SKM-1 (cell line): Measurements from ENCODE around the gene LRRC4.

Source experiments
- DNase-seq: peaks from one replicate; lab custom pipeline; 2025; ENCODE audit not compliant: unreplicated experiment; lab: John Stamatoyannopoulos, UW

Gene LRRC4, protein sequence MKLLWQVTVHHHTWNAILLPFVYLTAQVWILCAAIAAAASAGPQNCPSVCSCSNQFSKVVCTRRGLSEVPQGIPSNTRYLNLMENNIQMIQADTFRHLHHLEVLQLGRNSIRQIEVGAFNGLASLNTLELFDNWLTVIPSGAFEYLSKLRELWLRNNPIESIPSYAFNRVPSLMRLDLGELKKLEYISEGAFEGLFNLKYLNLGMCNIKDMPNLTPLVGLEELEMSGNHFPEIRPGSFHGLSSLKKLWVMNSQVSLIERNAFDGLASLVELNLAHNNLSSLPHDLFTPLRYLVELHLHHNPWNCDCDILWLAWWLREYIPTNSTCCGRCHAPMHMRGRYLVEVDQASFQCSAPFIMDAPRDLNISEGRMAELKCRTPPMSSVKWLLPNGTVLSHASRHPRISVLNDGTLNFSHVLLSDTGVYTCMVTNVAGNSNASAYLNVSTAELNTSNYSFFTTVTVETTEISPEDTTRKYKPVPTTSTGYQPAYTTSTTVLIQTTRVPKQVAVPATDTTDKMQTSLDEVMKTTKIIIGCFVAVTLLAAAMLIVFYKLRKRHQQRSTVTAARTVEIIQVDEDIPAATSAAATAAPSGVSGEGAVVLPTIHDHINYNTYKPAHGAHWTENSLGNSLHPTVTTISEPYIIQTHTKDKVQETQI

DNA sequence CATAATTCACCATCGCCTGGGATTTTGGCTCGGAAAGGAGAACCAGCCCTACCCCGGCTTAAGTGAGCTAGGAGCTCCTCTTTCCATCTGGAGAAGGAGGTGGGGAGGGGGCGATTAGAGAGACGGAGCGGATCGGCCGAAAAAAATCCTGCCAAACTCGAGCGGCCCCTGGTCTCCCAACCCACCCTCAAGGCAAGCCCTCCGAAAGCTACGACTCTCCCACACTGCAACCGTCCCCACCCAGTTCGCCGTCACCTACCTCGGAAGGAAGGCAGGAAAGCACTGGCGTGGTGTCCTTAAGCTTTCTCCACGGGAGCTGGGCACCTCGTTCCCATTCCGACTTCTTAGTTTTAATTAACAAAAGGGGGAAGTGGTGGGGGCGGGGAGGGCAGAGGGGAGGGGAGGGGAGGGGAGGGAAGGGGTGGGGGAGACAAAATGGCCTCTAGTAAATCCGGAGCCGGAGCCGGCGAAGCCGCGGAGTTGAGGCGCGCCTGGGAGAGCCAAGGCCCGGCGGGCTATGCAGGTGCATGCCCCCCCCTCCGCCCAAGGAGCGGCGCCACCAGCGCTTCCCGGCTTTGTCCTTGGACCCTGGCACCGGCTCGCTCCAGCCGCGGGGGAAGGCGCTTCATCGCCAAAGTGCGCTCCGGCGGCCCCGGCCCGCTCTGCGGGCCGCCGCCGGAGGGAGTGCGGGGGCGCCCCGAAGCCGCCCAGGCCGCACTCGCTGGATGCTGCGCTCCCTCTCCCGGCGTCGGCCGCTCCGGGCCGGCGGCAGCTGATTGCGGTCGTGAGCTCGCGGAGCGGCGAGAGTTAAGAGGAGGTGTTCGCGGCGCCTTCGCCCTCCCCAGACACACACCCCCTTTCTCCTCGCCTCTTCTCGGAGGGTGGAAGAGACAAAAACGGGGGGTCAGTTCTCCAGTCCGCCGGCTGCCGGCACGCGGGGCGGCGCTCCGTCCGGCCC is at the start of gene LRRC4:
LRRC4 (minus strand) TSS at position 784 of the 958 bp plus-strand sequence. CDS start 797 bp downstream, outside the sequence.
- DNase-seq, result no peak

DNA sequence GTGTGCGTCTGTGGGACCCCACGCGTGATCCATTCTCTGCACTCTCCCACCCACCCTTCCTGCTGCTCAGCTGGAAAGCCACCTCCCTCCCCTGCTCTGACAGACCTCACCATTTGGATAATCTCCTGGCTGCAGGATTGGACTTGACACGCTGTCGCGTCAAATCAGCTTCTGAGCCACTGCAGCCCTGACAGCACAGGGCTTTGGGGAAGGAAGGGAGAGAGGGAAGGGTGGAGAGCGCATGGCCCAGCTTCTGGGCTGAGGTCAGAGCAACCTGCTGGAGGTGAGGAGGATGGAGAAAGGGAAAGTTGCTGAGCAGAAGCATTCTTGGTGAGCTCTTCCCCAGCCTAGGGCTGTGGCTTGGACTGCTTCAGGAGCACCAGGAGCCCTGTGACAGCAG is 48.9 kb upstream of the LRRC4 start:
- no peak for DNase-seq

GRCh38 chr7:128078309-128078708 is 47.1 kb upstream of the LRRC4 start:
- DNase-seq, result no peak

DNA sequence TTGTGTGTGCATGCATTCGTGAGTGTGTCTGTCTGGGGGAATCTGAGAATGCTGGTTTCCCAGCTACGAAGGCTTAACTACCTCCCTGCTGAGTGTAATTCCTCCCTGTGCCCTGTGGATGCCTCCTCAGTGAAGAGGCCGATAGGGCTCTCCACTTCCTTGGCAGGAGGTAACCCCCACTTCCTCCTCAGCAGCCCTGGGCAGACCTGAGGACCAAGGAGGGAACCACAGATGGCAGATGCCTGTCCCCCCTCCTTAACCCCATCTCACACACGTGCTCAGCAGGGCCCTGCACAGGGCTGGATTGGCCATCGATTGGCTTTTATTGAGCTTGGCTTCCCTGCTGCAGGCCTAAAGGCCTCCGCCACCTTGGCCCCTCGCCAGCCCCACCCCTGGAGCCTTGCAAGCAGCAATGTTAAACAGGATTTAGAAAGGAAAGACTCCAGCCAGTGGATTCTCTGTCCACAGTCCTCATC is 45.6 kb upstream of the LRRC4 start:
- DNase-seq, result no peak

DNA sequence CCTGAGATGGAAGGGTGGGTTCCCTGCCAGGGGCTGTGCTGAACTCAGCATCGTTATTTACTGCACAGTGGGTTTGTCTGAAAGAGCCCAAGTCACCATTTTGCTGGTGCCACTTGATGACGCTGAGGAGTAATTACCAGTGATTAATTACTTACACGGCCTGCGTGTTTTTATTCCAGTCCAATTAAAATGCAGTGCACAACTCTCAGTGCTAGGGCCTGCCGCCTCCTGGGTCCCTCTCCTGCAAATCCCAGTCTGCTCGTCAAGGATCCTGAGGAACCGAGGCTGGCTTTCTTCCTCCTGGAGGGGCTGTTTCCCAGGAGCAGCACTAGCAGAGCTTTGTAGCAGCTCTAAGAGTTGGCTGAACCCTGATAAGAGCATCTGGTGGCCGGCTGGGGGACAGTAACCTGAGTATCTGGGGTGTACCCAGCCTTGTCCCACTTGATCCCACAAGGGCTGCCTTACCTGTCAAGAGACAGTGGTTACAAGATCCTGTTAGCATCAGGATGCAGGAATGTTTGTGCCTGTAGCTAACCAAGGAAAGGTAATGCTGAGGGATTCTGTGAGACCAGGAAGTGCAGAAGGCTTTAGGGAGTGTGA is 45.1 kb upstream of the LRRC4 start:
- DNase-seq, result no peak

DNA sequence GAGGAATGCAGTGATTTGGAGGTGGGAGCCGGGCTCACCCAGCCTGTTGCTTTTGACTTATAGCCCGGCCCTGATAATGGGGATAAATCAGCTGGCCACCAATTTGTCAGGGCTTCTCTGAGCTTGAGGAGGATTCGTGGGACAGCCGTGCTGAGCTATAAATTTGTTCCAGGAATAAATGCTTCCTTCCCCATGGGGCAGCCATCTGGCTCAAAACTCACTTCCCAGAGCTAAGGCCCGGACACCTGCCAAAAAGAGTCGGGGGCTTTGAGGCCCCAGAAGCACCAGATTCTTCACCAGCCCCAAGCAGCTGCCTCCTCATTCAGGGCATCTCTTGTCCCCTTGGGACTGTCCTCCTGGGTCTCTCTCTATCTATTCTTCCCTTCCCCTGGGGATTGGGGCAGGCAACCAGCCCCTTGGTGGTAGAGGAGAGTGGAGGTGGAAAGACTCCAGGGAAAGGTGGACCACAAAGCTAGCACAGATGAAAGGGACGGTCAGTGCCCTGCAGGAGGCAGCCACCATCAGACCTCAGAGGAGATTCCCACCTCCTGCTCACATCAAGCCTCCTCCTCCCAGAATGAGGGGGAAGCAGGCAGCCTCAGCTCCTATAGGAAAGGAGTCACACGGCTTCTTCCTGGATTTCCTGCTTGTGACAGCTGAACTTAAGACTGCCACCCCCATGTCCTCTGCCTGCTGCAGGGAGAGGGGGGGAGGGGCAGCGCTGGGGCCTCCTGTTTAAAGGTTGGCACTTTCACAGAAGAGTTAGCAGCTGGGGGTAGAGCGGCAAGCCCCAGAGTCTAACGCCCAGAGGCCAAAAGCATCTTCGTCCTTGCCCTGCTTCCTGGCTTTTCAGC is 44.2 kb upstream of the LRRC4 start:
- no peak for DNase-seq

DNA sequence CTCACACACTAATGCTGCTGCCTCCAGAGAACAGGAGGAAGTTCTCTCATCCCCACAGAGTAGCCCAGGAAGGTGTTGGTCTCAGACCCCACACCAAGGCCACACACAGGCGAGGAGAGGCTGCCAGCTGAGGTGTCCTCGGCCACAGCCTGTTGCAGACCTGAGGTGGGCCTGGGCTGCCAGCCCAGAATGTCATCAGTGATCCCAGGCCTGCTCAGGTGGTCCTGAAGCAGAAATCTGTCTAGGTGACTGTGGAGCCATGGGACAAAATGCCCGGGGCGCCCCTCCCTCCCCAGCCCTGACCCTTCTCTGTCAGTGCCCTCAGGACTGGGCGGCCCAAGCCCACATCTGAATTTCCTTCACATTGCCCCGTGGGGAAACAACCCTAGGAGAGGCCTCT is 43.5 kb upstream of the LRRC4 start:
- no peak for DNase-seq

- no peak for DNase-seq
These were observed 43.1 kb upstream of the LRRC4 start for GRCh38 chr7:128074336-128074735.

- DNase-seq, result no peak
These were observed 42.6 kb upstream of the LRRC4 start for GRCh38 chr7:128073671-128074310.

- no peak for DNase-seq
These were observed 40.6 kb upstream of the LRRC4 start for GRCh38 chr7:128071801-128072200.

DNA sequence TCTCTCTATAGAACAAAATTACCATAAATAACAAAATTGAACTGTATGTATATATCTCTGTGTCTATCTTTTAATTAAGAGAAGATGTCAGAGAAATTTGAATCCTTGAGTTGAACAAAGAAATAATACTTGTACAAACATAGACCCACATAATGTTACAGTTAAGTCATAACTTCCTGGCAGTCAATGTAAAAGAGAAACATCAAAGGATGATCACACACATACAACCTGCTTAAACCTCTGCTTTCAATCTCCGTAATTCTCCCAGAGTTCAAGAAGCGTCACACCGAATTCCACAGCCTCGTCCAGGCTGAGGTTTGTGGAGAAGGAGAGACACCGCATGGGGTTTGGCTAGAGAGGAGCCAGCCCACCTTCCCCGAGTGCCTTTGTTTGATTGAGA is 40.1 kb upstream of the LRRC4 start:
- DNase-seq, result no peak

- no peak for DNase-seq
These were observed 38.4 kb upstream of the LRRC4 start for GRCh38 chr7:128069373-128070364.

GRCh38 chr7:128068785-128069184 is 37.5 kb upstream of the LRRC4 start:
- no peak for DNase-seq

GRCh38 chr7:128067983-128068382 is 36.7 kb upstream of the LRRC4 start:
- no peak for DNase-seq

- DNase-seq, result no peak
These were observed 35.6 kb upstream of the LRRC4 start for GRCh38 chr7:128066858-128067257.

DNA sequence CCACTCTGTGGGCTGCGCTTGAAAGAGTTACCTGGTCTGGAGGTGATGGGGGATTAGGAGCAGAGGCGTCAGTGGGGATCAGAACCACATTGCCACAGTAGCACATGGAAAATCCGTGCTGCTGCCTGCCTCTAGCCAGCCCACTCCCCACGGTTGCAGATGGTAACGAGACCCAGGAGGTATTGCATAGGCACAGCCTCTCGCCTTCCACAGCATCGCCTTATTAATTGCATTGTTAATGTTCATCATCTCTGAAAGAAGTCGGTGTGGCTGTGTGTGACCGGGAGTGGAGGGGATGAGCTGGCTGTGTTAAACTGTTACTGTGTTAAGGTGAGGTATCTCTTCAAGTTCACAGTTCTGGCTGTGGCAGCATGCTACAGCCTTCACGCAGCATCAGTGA is 35.2 kb upstream of the LRRC4 start:
- DNase-seq, result no peak

DNA sequence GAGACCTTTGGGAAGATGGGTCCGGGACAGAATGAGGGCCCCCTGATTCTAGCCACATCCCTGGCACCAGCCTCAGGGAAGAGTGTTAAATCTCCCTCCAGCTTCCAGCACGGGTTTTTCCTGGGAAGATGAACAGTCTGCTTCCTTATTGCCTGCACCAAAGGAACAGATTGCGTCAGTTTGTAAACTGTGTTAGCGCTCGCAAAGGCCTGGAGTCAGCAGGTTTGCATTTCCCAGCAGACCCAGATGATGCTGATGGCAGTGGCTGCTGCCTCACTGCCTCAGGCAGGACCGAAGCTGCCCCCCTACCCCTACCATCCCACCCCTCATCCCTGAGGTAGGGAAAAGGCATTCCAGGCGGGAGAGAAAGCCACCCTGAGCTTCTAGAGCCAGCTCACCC is 34.6 kb upstream of the LRRC4 start:
- DNase-seq, result no peak

- DNase-seq, result no peak
These were observed 31.9 kb upstream of the LRRC4 start for GRCh38 chr7:128063088-128063487.
